ENCODE measurements around the gene PRMT1.
"Not testable (repeated sequence)": the region's sequence is repeated elsewhere in the genome, so short reads cannot be mapped to it uniquely, and the experiment has no call there.

Gene PRMT1

GRCh38 chr19:49677231-49677900, at the start of gene PRMT1:
TSS of gene PRMT1 (plus strand) at chr19:49677271. CDS start at chr19:49677281, 10 bp downstream.
- no peak for TF ChIP-seq CTCF (IDR thresholded peaks at IDR 0.05; ENCODE audit: low read depth, low read length)
- Histone ChIP-seq H3K36me3 (peaks cover 31% of the 10 kb centered on the region), H3K9me3 (ENCODE audit: severe bottlenecking) (no peaks in the 10 kb centered on the region), H3K27ac (peak within 1 kb of the TSS; percentile 99), H3K27me3 (ENCODE audit: insufficient read depth, low read depth, severe bottlenecking) (no peaks in the 10 kb centered on the region), H3K4me3 (ENCODE audit: low read depth, low read length) (peak within 1 kb of the TSS; percentile 99)
- DNase-seq, result peak; percentile 58

GRCh38 chr19:49629659-49630058, 47.4 kb upstream of the PRMT1 start:
- Histone ChIP-seq H3K27ac (no peak overlapping the region), H3K36me3 (peaks cover 29% of the 10 kb centered on the region), H3K4me3 (ENCODE audit: low read depth, low read length) (no peak overlapping the region), H3K27me3 (ENCODE audit: insufficient read depth, low read depth, severe bottlenecking) (no peaks in the 10 kb centered on the region), H3K9me3 (ENCODE audit: severe bottlenecking) (no peaks in the 10 kb centered on the region)
- TF ChIP-seq CTCF (IDR thresholded peaks at IDR 0.05; ENCODE audit: low read depth, low read length), result no peak
- no peak for DNase-seq

- DNase-seq, result no peak
- H3K36me3 ChIP-seq, result peaks cover 25% of the 10 kb centered on the region
- H3K9me3 ChIP-seq (ENCODE audit: severe bottlenecking), result no peaks in the 10 kb centered on the region
- H3K27ac ChIP-seq, result no peak overlapping the region
- TF ChIP-seq CTCF (IDR thresholded peaks at IDR 0.05; ENCODE audit: low read depth, low read length), result no peak
- no peaks in the 10 kb centered on the region for H3K27me3 ChIP-seq (ENCODE audit: insufficient read depth, low read depth, severe bottlenecking)
- no peak overlapping the region for H3K4me3 ChIP-seq (ENCODE audit: low read depth, low read length)
Observed at GRCh38 chr19:49631014-49631588, 46.0 kb upstream of the PRMT1 start.

- peaks cover 20% of the 10 kb centered on the region for H3K36me3 ChIP-seq
- H3K4me3 ChIP-seq (ENCODE audit: low read depth, low read length), result no peak overlapping the region
- DNase-seq, result peak; percentile 50
- H3K9me3 ChIP-seq (ENCODE audit: severe bottlenecking), result no peaks in the 10 kb centered on the region
- TF ChIP-seq CTCF (IDR thresholded peaks at IDR 0.05; ENCODE audit: low read depth, low read length), result no peak
- no peaks in the 10 kb centered on the region for H3K27me3 ChIP-seq (ENCODE audit: insufficient read depth, low read depth, severe bottlenecking)
- no peak overlapping the region for H3K27ac ChIP-seq
Observed at GRCh38 chr19:49631610-49632192, 45.4 kb upstream of the PRMT1 start.

- no peaks in the 10 kb centered on the region for H3K9me3 ChIP-seq (ENCODE audit: severe bottlenecking)
- no peaks in the 10 kb centered on the region for H3K27me3 ChIP-seq (ENCODE audit: insufficient read depth, low read depth, severe bottlenecking)
- no peak overlapping the region for H3K27ac ChIP-seq
- DNase-seq, result no peak
- H3K4me3 ChIP-seq (ENCODE audit: low read depth, low read length), result no peak overlapping the region
- H3K36me3 ChIP-seq, result peaks cover 13% of the 10 kb centered on the region
- TF ChIP-seq CTCF (IDR thresholded peaks at IDR 0.05; ENCODE audit: low read depth, low read length), result no peak
Observed at GRCh38 chr19:49632576-49632975, 44.5 kb upstream of the PRMT1 start.

- not testable (repeated sequence) for H3K27ac ChIP-seq; DNase-seq; H3K27me3 ChIP-seq (ENCODE audit: insufficient read depth, low read depth, severe bottlenecking); H3K9me3 ChIP-seq (ENCODE audit: severe bottlenecking); H3K4me3 ChIP-seq (ENCODE audit: low read depth, low read length); H3K36me3 ChIP-seq
Observed at GRCh38 chr19:49633273-49633672, 43.8 kb upstream of the PRMT1 start.
